HCT116 (cell line): Measurements from ENCODE around the gene PSMA1. TPM values are rescaled to one million over a fixed set of nuclear protein-coding genes. Genes with fewer than 3 reads are reported as not detected.

Experiments used
- ATAC-seq: fragments of 200-7000 bp; cut with Tn5 transposase; 2 replicates; pipeline ENCODE4 v1.9.1; 2020; ENCODE audit warnings: mild to moderate bottlenecking, moderate library complexity
- BruUV-seq: library from RNA; stranded (reverse); fragments of 400-500 nt; replicated peaks from 2 replicates; lab custom pipeline; 2021; lab: Mats Ljungman, UMichigan
- CTCF ChIA-PET: fragments of 300-600 bp; sonication (Branson Sonifier 250); formaldehyde crosslinking; loops from one replicate; lab custom pipeline; 2021; ENCODE audit warnings: antibody characterized with exemption; lab: Charles Lee
- POLR2A ChIA-PET: fragments of 300-600, 350-600 bp; sonication (Branson Sonifier 250); formaldehyde crosslinking; loops from one replicate; lab custom pipeline; 2021; ENCODE audit warnings: antibody characterized with exemption; lab: Charles Lee
- RAD21 ChIA-PET, 2 experiments: fragments of 300-600 bp; sonication (Branson Sonifier 250); formaldehyde crosslinking; loops; one replicate each; lab custom pipeline; 2023; ENCODE audit warnings: low total read pairs in 2 of 2; ENCODE audit not compliant: uncharacterized antibody in 2 of 2, unreplicated experiment in 2 of 2, low non-redundant PET in 1 of 2; lab: Charles Lee
- DNase-seq: peaks from one replicate; pipeline ENCODE4 v3.0.0-alpha.2; 2010; ENCODE audit warnings: low read depth, low spot score
- H2AFZ ChIP-seq: fragments of 200-600 bp; shearing (Covaris generic), sonication (generic); 2 replicates; pipeline ENCODE4 v1.6.1; 2017; ENCODE audit warnings: low read depth, mixed run types, mixed read lengths, antibody characterized with exemption, low read length; ENCODE audit not compliant: poor library complexity, severe bottlenecking
- H3K27ac ChIP-seq: 2 replicates; pipeline ENCODE4 v1.5.1; 2012; ENCODE audit warnings: low read depth, low read length
- H3K27me3 ChIP-seq: fragments of 200-600 bp; sonication (generic); 2 replicates; pipeline ENCODE4 v1.6.1; 2016; ENCODE audit warnings: mixed run types, low read length, mixed read lengths; ENCODE audit not compliant: insufficient read depth
- H3K36me3 ChIP-seq, 2 experiments: fragments of 200-500 bp in 1 of 2; fragments of 200-600 bp in 1 of 2; sonication (Bioruptor generic) in 1 of 2; sonication (generic) in 1 of 2; 2 replicates each; pipeline versions ENCODE4 v1.5.1 to v1.6.1; 2014 to 2016; ENCODE audit warnings: low read length in 2 of 2, inconsistent platforms in 1 of 2, mixed read lengths in 1 of 2, mixed run types in 1 of 2; ENCODE audit not compliant: insufficient read depth in 2 of 2, control insufficient read depth in 1 of 2
- H3K4me1 ChIP-seq, 2 experiments: fragments of 200-600 bp in 1 of 2; sonication (generic) in 1 of 2; 2 replicates each; pipeline versions ENCODE4 v1.5.1 to v1.6.1; 2012 to 2017; ENCODE audit warnings: low read length in 2 of 2, inconsistent platforms in 1 of 2, mild to moderate bottlenecking in 1 of 2, mixed read lengths in 1 of 2, mixed run types in 1 of 2, moderate library complexity in 1 of 2; ENCODE audit not compliant: insufficient read depth in 2 of 2, control insufficient read depth in 1 of 2
- H3K4me2 ChIP-seq: fragments of 200-600 bp; sonication (generic); 2 replicates; pipeline ENCODE4 v1.6.1; 2017; ENCODE audit warnings: mixed run types, low read length, mixed read lengths
- H3K4me3 ChIP-seq, 2 experiments: fragments of 200-600 bp in 1 of 2; sonication (generic) in 1 of 2; replicated peaks in 1 of 2; 2 replicates each; pipeline ENCODE4 v1.5.1; 2011 to 2016; ENCODE audit warnings: low read length in 2 of 2, control low read depth in 1 of 2, low read depth in 1 of 2, mild to moderate bottlenecking in 1 of 2, mixed read lengths in 1 of 2, mixed run types in 1 of 2
- H3K79me2 ChIP-seq: fragments of 200-600 bp; sonication (generic); 2 replicates; pipeline ENCODE4 v1.6.1; 2017; ENCODE audit warnings: mild to moderate bottlenecking, mixed run types, low read length, moderate library complexity, mixed read lengths; ENCODE audit not compliant: insufficient read depth
- H3K9ac ChIP-seq: fragments of 200-600 bp; sonication (generic); 2 replicates; pipeline ENCODE4 v1.6.1; 2016; ENCODE audit warnings: low read length, mixed read lengths
- H3K9me2 ChIP-seq: fragments of 200-600 bp; sonication (generic), shearing (Covaris generic); 2 replicates; pipeline ENCODE4 v1.6.1; 2017; ENCODE audit warnings: mixed run types, mild to moderate bottlenecking, moderate library complexity; ENCODE audit not compliant: insufficient read depth
- H3K9me3 ChIP-seq, 2 experiments: fragments of 200-500 bp in 1 of 2; fragments of 200-600 bp in 1 of 2; sonication (Bioruptor generic) in 1 of 2; sonication (generic) in 1 of 2; 2 replicates each; pipeline ENCODE4 v1.6.1; 2014 to 2017; ENCODE audit warnings: low read length in 2 of 2, mixed read lengths in 2 of 2, inconsistent platforms in 1 of 2, low read depth in 1 of 2, mild to moderate bottlenecking in 1 of 2, mixed run types in 1 of 2, moderate library complexity in 1 of 2; ENCODE audit not compliant: control insufficient read depth in 1 of 2, insufficient read depth in 1 of 2
- H4K20me1 ChIP-seq: fragments of 200-600 bp; sonication (generic), shearing (Covaris generic); 2 replicates; pipeline ENCODE4 v1.6.1; 2017; ENCODE audit warnings: mixed run types, mild to moderate bottlenecking, moderate library complexity; ENCODE audit not compliant: insufficient read depth
- ATF3 ChIP-seq: IDR thresholded peaks from 2 replicates; pipeline ENCODE4 v1.6.1; 2012
- CBX3 ChIP-seq: IDR thresholded peaks from 2 replicates; pipeline ENCODE4 v1.6.1; 2012; ENCODE audit warnings: low read depth
- EGR1 ChIP-seq: IDR thresholded peaks from 2 replicates; pipeline ENCODE4 v1.6.1; 2012; ENCODE audit warnings: low read depth
- ELF1 ChIP-seq: IDR thresholded peaks from 2 replicates; pipeline ENCODE4 v1.6.1; 2012; ENCODE audit warnings: low read depth, borderline replicate concordance
- EZH2 ChIP-seq: fragments of 200-600 bp; sonication (generic); IDR thresholded peaks from 2 replicates; pipeline ENCODE4 v1.6.1; 2017; ENCODE audit warnings: antibody characterized with exemption, mixed run types
- EZH2phosphoT487 ChIP-seq: fragments of 200-600 bp; IDR thresholded peaks from 2 replicates; pipeline ENCODE4 v1.6.1; 2018; ENCODE audit warnings: antibody characterized with exemption, borderline replicate concordance
- FOSL1 ChIP-seq: IDR thresholded peaks from 2 replicates; pipeline ENCODE4 v1.6.1; 2012; ENCODE audit warnings: low read depth
- MAX ChIP-seq: IDR thresholded peaks from 2 replicates; pipeline ENCODE4 v1.6.1; 2012
- POLR2A ChIP-seq: IDR thresholded peaks from 2 replicates; pipeline ENCODE4 v1.7.0; 2011; ENCODE audit warnings: borderline replicate concordance; ENCODE audit not compliant: insufficient read depth, insufficient read length; ENCODE audit errors: extremely low read depth
- POLR2AphosphoS5 ChIP-seq: IDR thresholded peaks from 2 replicates; pipeline ENCODE4 v1.6.1; 2011; ENCODE audit warnings: mild to moderate bottlenecking, low read depth, low read length, moderate library complexity
- RAD21 ChIP-seq: IDR thresholded peaks from 2 replicates; pipeline ENCODE4 v1.6.1; 2012; ENCODE audit warnings: low read depth, mild to moderate bottlenecking
- SIN3A ChIP-seq: IDR thresholded peaks from 2 replicates; pipeline ENCODE4 v1.6.1; 2012; ENCODE audit warnings: low read depth
- SP1 ChIP-seq: IDR thresholded peaks from 2 replicates; pipeline ENCODE4 v1.6.1; 2012; ENCODE audit warnings: low read depth
- SRF ChIP-seq: IDR thresholded peaks from 2 replicates; pipeline ENCODE4 v1.6.1; 2012; ENCODE audit warnings: low read depth
- ZFX ChIP-seq: fragments of 450-650 bp; IDR thresholded peaks from 2 replicates; pipeline ENCODE4 v1.6.1; 2017
- intact Hi-C: fragments of 100-400 bp; cut with micrococcal nuclease; formaldehyde crosslinking; loops from 2 replicates; pipeline ENCODE4 v1.10.0; 2022
- total RNA-seq: library from RNA; stranded (reverse); gene quantifications from one replicate; pipeline ENCODE4 v1.2.1, GENCODE V29; 2021; ENCODE audit not compliant: unreplicated experiment
- TF ChIP-seq, protein P1 (sequence below), 3 experiments: fragments of 200-600 bp in 1 of 3; sonication (generic) in 1 of 3; IDR thresholded peaks in 2 of 3; conservative IDR thresholded peaks in 1 of 3; 2 replicates each; pipeline ENCODE4 v1.5.1; 2012 to 2017; ENCODE audit warnings: low read depth in 2 of 3, low read length in 2 of 3, antibody characterized with exemption in 1 of 3, borderline replicate concordance in 1 of 3, control low read depth in 1 of 3, mild to moderate bottlenecking in 1 of 3, mixed read lengths in 1 of 3, mixed run types in 1 of 3, moderate library complexity in 1 of 3; ENCODE audit not compliant: insufficient read depth in 1 of 3

Gene PSMA1
- total RNA-seq, 1 experiment from 2014 or later: 211 TPM

GRCh38 chr11:14480716-14481115 is 39.5 kb downstream of the PSMA1 start:
- no peak overlapping the region for H3K27ac ChIP-seq
- H3K9ac ChIP-seq: no peak overlapping the region
- ChIA-PET CTCF (no interaction called here), RAD21 (no interaction called here), POLR2A (no interaction called here)
- no peaks in the 10 kb centered on the region for H3K9me3 ChIP-seq
- H3K9me2 ChIP-seq: no peaks in the 10 kb centered on the region
- intact Hi-C loops: no loop called here
- H4K20me1 ChIP-seq: no peaks in the 10 kb centered on the region
- no TSS peak for BruUV-seq
- no peak overlapping the region for H3K4me2 ChIP-seq
- H3K79me2 ChIP-seq: no peaks in the 10 kb centered on the region; the same call in none of the 2 replicates
- ATAC-seq (no peak), DNase-seq (no peak)
- H3K4me1 ChIP-seq: no peaks in the 10 kb centered on the region
- no peak overlapping the region for H3K4me3 ChIP-seq
- H3K27me3 ChIP-seq: no peaks in the 10 kb centered on the region
- TF ChIP-seq FOSL1: no peak
- no peak for TF ChIP-seq SIN3A
- TF ChIP-seq EGR1: no peak
- no peak for TF ChIP-seq POLR2AphosphoS5
- no peak for TF ChIP-seq SRF
- TF ChIP-seq RAD21: no peak
- TF ChIP-seq, protein P1, sequence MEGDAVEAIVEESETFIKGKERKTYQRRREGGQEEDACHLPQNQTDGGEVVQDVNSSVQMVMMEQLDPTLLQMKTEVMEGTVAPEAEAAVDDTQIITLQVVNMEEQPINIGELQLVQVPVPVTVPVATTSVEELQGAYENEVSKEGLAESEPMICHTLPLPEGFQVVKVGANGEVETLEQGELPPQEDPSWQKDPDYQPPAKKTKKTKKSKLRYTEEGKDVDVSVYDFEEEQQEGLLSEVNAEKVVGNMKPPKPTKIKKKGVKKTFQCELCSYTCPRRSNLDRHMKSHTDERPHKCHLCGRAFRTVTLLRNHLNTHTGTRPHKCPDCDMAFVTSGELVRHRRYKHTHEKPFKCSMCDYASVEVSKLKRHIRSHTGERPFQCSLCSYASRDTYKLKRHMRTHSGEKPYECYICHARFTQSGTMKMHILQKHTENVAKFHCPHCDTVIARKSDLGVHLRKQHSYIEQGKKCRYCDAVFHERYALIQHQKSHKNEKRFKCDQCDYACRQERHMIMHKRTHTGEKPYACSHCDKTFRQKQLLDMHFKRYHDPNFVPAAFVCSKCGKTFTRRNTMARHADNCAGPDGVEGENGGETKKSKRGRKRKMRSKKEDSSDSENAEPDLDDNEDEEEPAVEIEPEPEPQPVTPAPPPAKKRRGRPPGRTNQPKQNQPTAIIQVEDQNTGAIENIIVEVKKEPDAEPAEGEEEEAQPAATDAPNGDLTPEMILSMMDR (IDR thresholded peaks at IDR 0.05 in 2 of 3, conservative IDR thresholded peaks at IDR 0.05 in 1 of 3; ENCODE audit: borderline replicate concordance in 1 of 3, insufficient read depth in 1 of 3, low read depth in 2 of 3, low read length in 2 of 3): no peak
- TF ChIP-seq CBX3: no peak
- TF ChIP-seq EZH2: no peak
- no peak for TF ChIP-seq ZFX
- peaks cover 55 to 69% of the 10 kb centered on the region in 2 experiments for H3K36me3 ChIP-seq
- H2AFZ ChIP-seq: no peak overlapping the region

GRCh38 chr11:14471127-14471526 is 49.1 kb downstream of the PSMA1 start:
- H3K9me2 ChIP-seq: no peaks in the 10 kb centered on the region
- CTCF ChIA-PET: interaction anchor here (1.5 kb wide), 1 partner anchor 16 kb away, joined by 3 read pairs; no protein-coding TSS in a partner anchor
- H3K4me3 ChIP-seq: no peak overlapping the region
- no peak overlapping the region for H3K27ac ChIP-seq
- TF ChIP-seq SP1: no peak
- TF ChIP-seq ELF1: no peak
- TF ChIP-seq POLR2A: no peak
- TF ChIP-seq EGR1: no peak
- no peak for TF ChIP-seq EZH2phosphoT487
- no peak for TF ChIP-seq MAX
- no peak for TF ChIP-seq SRF
- TF ChIP-seq, protein P1 (IDR thresholded peaks at IDR 0.05 in 2 of 3, conservative IDR thresholded peaks at IDR 0.05 in 1 of 3; ENCODE audit: borderline replicate concordance in 1 of 3, insufficient read depth in 1 of 3, low read depth in 2 of 3, low read length in 2 of 3): no peak
- TF ChIP-seq EZH2: no peak
- no peak for TF ChIP-seq POLR2AphosphoS5
- TF ChIP-seq ATF3: no peak
- ATAC-seq (no peak), DNase-seq (no peak)
- H3K4me2 ChIP-seq: no peak overlapping the region
- peaks cover 58 to 59% of the 10 kb centered on the region in 2 experiments for H3K36me3 ChIP-seq
- peaks cover under 1% of the 10 kb centered on the region; the same call in 1 of the 2 replicates for H4K20me1 ChIP-seq
- no peak overlapping the region for H3K9ac ChIP-seq
- no peak overlapping the region for H2AFZ ChIP-seq
- no peaks in the 10 kb centered on the region for H3K27me3 ChIP-seq
- POLR2A ChIA-PET: no interaction called here
- no peaks in the 10 kb centered on the region for H3K9me3 ChIP-seq
- 0 out of 2 replicates have a peak, but pooled peaks cover 7% of the 10 kb centered on the region for H3K79me2 ChIP-seq
- BruUV-seq: no TSS peak
- H3K4me1 ChIP-seq: no peaks in the 10 kb centered on the region
- intact Hi-C loops: no loop called here
- RAD21 ChIA-PET: no interaction called here
